Measurements from ENCODE around the gene SAFB. TPM values are rescaled to one million over a fixed set of nuclear protein-coding genes. Genes with fewer than 3 reads are reported as not detected.
A peak's percentile ranks its signal among the peaks of the same experiment; 100 is the strongest.
"Not testable (repeated sequence)": the region's sequence is repeated elsewhere in the genome, so short reads cannot be mapped to it uniquely, and the experiment has no call there.

SAFB gene
- total RNA-seq, 1 donor from 2014 or later: 143 TPM

DNA sequence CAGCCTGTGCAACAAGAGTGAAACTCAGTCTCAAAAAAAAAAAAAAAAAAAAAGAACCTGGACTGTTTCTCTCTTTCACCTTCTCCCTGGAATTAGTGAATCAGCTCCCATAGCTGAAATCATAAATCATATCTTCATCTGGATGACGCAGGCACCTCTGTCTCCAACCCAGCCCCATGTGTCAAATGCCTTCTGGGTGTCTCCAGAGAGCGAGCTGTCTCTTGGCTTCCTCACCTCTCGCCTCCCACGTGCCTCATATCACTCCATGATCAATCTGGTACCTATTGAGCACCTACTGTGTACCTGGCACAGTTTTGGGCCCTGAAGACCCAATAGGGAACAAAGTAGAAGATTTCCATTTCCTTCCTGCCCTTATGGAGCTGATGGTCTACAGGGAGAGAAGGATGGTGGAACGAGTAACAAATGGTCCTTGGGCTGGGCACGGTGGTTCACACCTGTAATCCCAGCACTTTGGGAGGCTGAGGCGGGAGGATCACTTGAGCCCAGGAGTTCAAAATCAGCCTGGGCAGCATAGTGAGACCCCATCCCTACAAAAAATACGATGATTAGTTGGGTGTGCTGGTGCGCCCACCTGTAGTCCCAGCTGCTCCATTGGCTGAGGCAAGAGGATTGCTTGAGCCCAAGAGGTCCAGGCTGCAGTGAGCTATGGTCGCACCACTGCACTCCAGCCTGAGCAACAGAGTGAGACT lies 60.4 kb downstream of the SAFB start:
- intact Hi-C loops (cut with micrococcal nuclease): loop anchor here (10.0 kb wide), 1 partner anchor 959 kb away; the partner anchor contains the start of gene DPP9
- peaks cover 7% of the 10 kb centered on the region for H3K27me3 Mint-ChIP-seq
- no peak overlapping the region for H3K4me3 Mint-ChIP-seq
- H3K9me3 Mint-ChIP-seq: no peaks in the 10 kb centered on the region
- H3K27ac Mint-ChIP-seq: no peak overlapping the region
- peaks cover 27% of the 10 kb centered on the region for H3K4me1 Mint-ChIP-seq
- DNase-seq: no peak
- peaks cover 4% of the 10 kb centered on the region for H3K36me3 Mint-ChIP-seq (ENCODE audit: low read depth)

GRCh38 chr19:5684694-5685430 lies 62.0 kb downstream of the SAFB start:
- Mint-ChIP-seq H3K27ac (no peak overlapping the region), H3K27me3 (peaks cover 7% of the 10 kb centered on the region), H3K9me3 (no peaks in the 10 kb centered on the region), H3K4me3 (no peak overlapping the region), H3K4me1 (peaks cover 25% of the 10 kb centered on the region), H3K36me3 (ENCODE audit: low read depth) (peaks cover 2% of the 10 kb centered on the region)
- intact Hi-C loops (cut with micrococcal nuclease): loop anchor here (5.0 to 10.0 kb wide), 2 partner anchors 687 to 960 kb away; partner anchors contain the start of genes ALKBH7 and DPP9
- no peak for DNase-seq

GRCh38 chr19:5686326-5686646 lies 63.4 kb downstream of the SAFB start:
- intact Hi-C loops (cut with micrococcal nuclease): loop anchor here (5.0 to 10.0 kb wide), 2 partner anchors 686 to 961 kb away; partner anchors contain the start of genes ALKBH7 and DPP9
- H3K36me3 Mint-ChIP-seq (ENCODE audit: low read depth): peaks cover 12% of the 10 kb centered on the region
- no peak for DNase-seq
- H3K27me3 Mint-ChIP-seq: peaks cover 7% of the 10 kb centered on the region
- peak overlapping the region; percentile 87 for H3K27ac Mint-ChIP-seq
- H3K4me3 Mint-ChIP-seq: peak overlapping the region; percentile 85
- peaks cover 23% of the 10 kb centered on the region for H3K4me1 Mint-ChIP-seq
- H3K9me3 Mint-ChIP-seq: no peaks in the 10 kb centered on the region

DNA sequence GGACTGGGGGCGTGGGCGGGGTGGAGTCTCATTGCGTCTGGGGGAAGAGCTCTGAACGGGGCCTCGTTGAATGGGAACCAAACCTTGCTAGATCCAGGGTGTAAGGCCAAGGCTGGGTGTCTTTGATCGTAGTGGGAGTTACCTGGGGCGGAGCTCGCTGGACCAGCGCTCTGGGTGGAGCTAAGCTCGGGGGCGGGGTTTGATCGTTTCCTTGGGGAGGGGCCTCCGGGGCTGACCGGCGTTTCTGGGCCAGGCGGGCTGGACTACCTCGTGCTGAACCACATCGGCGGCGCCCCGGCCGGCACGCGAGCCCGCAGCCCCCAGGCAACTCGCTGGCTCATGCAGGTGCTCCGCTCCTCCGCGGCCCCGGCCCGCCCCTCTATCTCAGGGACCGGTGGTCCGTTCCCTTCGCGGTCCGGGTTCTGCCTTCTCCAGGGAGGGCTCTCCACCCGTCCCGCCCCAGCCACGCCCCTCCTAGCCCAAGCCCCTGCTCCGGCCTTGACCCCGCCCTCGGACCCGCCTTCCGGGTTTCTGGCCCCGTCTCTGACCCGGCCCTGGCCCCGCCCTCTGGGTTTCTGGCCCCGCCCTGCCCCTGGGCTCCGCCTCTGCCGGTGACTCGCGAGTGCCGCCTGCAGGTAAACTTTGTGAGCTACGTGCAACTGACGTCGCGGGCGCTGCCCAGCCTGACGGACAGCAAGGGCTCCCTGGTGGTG lies 63.9 kb downstream of the SAFB start:
- peak; percentile 100 for DNase-seq
- Mint-ChIP-seq H3K4me1 (peaks cover 18% of the 10 kb centered on the region), H3K27ac (peak overlapping the region; percentile 87), H3K27me3 (peaks cover 6% of the 10 kb centered on the region), H3K36me3 (ENCODE audit: low read depth) (peaks cover 14% of the 10 kb centered on the region), H3K4me3 (peak overlapping the region; percentile 85), H3K9me3 (no peaks in the 10 kb centered on the region)
- intact Hi-C loops (cut with micrococcal nuclease): loop anchor here (5.0 to 10.0 kb wide), 2 partner anchors 685 to 962 kb away; partner anchors contain the start of genes ALKBH7 and DPP9

DNA sequence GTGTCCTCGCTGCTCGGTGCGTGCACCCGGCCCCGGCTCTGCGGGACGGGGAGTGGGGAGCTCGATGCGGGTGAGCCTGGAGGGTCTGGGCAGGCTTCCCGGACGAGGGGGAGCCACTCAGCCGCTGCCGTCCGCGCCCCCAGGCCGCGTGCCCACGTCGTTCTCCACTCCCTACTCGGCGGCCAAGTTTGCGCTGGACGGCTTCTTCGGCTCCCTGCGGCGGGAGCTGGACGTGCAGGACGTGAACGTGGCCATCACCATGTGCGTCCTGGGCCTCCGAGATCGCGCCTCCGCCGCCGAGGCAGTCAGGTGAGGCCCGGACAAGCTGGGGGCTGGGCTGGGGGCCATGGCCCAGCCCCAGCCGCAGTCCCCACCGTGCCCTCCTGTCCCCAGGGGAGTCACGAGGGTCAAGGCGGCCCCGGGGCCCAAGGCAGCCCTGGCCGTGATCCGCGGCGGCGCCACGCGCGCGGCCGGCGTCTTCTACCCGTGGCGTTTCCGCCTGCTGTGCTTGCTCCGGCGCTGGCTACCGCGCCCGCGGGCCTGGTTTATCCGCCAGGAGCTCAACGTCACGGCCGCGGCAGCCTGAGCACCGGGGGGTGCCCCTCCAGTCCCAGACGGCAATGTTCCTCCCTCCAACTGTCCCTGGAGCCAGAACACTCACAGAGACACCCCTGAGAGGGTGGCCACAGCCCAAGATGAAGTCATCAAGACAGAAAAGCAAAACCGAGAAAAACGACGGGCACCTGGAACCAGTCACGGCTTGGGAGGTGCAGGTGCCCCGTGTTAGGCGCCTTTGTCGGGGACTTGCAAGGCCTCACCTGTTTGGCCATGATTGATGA lies 64.7 kb downstream of the SAFB start:
- Mint-ChIP-seq H3K27me3 (no peaks in the 10 kb centered on the region), H3K27ac (peak overlapping the region; percentile 74), H3K9me3 (no peaks in the 10 kb centered on the region), H3K4me3 (peak overlapping the region; percentile 85), H3K36me3 (ENCODE audit: low read depth) (peaks cover 21% of the 10 kb centered on the region), H3K4me1 (peaks cover 17% of the 10 kb centered on the region)
- DNase-seq: no peak
- intact Hi-C loops (cut with micrococcal nuclease): loop anchor here (5.0 to 10.0 kb wide), 2 partner anchors 685 to 963 kb away; partner anchors contain the start of genes ALKBH7 and DPP9

GRCh38 chr19:5688262-5688881 lies 65.5 kb downstream of the SAFB start:
- intact Hi-C loops (cut with micrococcal nuclease): loop anchor here (5.0 to 10.0 kb wide), 2 partner anchors 684 to 964 kb away; partner anchors contain the start of genes ALKBH7 and DPP9
- H3K36me3 Mint-ChIP-seq (ENCODE audit: low read depth): peaks cover 29% of the 10 kb centered on the region
- not testable (repeated sequence) for H3K27me3 Mint-ChIP-seq, H3K9me3 Mint-ChIP-seq
- peak overlapping the region; percentile 63 for H3K4me3 Mint-ChIP-seq
- DNase-seq: peak; percentile 64
- H3K27ac Mint-ChIP-seq: peak overlapping the region; percentile 60
- H3K4me1 Mint-ChIP-seq: peaks cover 21% of the 10 kb centered on the region

DNA sequence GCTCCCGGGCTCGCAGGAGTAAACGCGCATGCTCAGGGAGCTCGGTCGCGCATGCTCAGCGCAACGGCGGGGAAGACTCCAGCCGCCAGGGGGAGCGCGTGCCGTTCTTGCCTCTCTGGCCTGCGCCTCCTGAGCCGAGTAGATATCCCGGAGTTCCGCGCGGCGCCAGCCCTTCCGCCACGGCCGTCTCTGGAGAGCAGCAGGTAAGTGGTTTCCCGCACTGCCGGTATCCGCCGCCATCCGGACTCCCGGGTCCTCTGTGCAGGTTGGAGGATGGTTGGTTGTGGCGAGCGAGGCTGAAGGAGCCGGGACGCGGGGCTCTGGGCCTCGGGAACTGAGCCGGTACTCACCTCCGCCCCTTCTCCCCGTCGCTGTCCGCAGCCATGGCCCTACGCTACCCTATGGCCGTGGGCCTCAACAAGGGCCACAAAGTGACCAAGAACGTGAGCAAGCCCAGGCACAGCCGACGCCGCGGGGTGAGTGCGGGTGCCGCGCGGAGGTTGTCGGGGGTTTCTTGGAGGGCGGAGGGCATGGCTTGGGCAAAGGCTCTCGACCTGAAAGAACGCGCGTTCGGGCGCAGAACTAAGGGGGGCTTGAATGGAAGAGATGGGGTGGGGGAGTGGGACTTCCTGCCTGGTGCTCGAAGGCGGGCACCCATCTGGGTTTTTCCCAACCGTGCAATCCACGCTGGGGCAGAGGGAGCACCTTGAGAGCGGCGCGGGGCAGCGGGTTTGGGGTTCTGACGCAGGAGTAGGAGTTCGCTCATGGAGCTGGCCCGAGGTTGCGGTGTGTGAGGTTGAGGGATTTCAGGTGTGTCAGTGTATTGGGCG lies 67.5 kb downstream of the SAFB start, which contains the start of gene RPL36:
Gene RPL36, plus strand, starts transcription at position 171 of the 830 bp plus-strand sequence. Its CDS starts 213 bp downstream, at position 384.
- Mint-ChIP-seq H3K36me3 (ENCODE audit: low read depth) (peaks cover 43% of the 10 kb centered on the region), H3K9me3 (no peaks in the 10 kb centered on the region), H3K4me1 (peaks cover 23% of the 10 kb centered on the region), H3K27me3 (no peaks in the 10 kb centered on the region), H3K4me3 (peak within 1 kb of the TSS; percentile 100), H3K27ac (peak within 1 kb of the TSS; percentile 98)
- intact Hi-C loops (cut with micrococcal nuclease): loop anchor here (1.0 to 2.0 kb wide), 4 partner anchors 10 to 214 kb away; partner anchors contain the start of genes CATSPERD, DUS3L, LONP1 and MICOS13
- peak; percentile 100 for DNase-seq

DNA sequence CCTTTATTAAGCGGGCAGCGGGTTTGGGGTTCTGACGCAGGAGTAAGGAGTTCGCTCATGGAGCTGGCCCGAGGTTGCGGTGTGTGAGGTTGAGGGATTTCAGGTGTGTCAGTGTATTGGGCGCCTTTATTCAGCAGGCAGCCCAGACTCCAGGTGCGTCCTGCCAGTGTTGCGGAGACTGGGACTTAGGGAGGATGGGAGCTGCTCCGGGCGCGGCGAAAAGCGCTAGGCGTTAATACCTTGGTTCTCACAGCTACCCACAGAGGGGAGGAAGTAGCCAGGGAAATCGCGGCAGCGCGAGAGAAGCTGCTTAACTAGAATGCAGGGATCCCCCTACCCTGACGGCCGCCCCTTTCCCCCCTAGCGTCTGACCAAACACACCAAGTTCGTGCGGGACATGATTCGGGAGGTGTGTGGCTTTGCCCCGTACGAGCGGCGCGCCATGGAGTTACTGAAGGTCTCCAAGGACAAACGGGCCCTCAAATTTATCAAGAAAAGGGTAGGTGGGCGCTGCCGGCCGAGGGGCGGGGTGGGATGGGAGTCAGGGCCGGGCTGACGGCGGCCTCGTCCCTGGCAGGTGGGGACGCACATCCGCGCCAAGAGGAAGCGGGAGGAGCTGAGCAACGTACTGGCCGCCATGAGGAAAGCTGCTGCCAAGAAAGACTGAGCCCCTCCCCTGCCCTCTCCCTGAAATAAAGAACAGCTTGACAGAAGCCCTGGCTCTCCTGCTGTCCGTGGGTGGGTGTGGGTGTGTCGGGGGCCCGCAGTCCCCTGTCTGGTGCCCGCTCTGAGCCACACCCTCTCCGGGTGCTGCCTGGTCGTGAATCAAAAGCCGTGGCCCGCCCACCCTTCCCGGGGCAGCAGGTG lies 68.3 kb downstream of the SAFB start:
- peak; percentile 77 for DNase-seq
- no peaks in the 10 kb centered on the region for H3K9me3 Mint-ChIP-seq
- intact Hi-C loops (cut with micrococcal nuclease): loop anchor here (1.0 to 2.0 kb wide), 4 partner anchors 11 to 213 kb away; partner anchors contain the start of genes CATSPERD, DUS3L, LONP1 and MICOS13
- H3K4me1 Mint-ChIP-seq: peaks cover 23% of the 10 kb centered on the region
- H3K27me3 Mint-ChIP-seq: no peaks in the 10 kb centered on the region
- peak overlapping the region; percentile 100 for H3K4me3 Mint-ChIP-seq
- peaks cover 44% of the 10 kb centered on the region for H3K36me3 Mint-ChIP-seq (ENCODE audit: low read depth)
- H3K27ac Mint-ChIP-seq: peak overlapping the region; percentile 98

DNA sequence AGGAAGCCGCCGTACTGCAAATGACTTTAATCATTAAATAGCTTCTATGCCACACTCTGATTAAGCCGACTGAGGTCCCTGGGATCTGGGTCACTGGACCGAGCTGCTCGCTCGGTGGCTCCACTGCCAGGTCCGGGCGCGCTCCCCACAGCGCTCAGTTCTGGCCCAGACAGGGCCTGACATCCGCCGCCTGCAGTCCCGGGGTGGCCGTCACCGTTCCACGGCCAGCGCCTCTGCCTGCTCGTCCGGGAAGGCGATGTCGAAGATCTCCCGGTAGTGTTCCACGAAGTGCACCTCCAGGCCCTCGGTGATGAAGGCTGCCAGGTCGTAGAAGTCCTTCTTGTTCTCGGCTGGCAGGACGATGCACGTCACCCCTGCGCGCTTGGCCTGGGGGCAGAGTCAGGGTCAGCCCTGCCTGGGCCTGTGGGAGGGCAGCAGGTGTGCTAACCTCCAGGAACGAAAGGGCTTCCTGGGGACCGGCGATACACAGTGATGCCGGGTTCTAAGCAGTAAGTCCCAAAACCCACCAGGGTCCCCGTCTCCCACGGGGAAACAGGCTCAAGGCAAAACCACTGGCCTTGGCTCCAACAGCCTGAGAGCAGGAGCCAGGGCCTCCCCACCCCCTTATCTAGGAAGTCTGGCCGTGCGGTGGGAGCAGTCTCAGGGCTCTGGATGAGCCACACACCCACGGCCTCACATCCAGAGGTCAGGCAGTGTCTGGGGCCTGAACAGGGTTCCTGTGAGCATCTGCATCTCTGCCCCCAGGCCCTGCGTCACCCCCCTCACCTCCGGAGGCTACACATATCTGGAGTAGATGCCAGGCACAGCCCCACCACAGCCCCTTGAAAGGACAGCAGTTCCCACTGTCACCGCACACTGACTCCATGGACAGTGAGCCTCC lies 69.2 kb downstream of the SAFB start:
- DNase-seq: peak; percentile 64
- intact Hi-C loops (cut with micrococcal nuclease): loop anchor here (2.0 kb wide), 1 partner anchor 99 kb away; the partner anchor contains the start of gene DUS3L

DNA sequence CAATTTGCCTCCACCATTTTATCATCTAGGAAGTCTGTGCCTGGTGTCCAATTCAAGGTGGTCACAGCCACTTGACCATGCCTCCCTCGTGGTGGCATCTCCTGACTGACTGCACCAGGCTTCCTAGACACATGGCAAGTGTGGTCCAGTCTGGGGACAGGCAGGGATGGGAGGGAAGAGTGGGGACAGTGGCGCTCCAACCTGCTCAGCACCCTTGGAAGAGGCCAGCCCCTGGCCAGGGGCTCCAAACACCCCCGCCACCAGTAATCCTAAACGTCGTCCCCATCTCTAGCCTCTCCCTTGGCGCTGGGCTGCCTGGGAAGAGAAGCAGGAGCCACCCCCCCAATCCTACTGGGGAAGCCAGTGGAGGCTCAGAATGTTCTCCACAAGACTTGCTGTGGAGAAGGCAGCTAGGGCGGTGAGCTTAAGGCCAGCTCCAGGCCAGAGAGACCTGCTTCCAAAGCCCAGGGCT lies 69.9 kb downstream of the SAFB start:
- H3K4me1 Mint-ChIP-seq: peaks cover 19% of the 10 kb centered on the region
- DNase-seq: no peak
- H3K9me3 Mint-ChIP-seq: no peaks in the 10 kb centered on the region
- H3K4me3 Mint-ChIP-seq: peak overlapping the region; percentile 100
- H3K36me3 Mint-ChIP-seq (ENCODE audit: low read depth): peaks cover 52% of the 10 kb centered on the region
- peak overlapping the region; percentile 74 for H3K27ac Mint-ChIP-seq
- no peaks in the 10 kb centered on the region for H3K27me3 Mint-ChIP-seq
- intact Hi-C loops (cut with micrococcal nuclease): no loop called here

More for the DNA sequence above, 69.2 kb downstream of the SAFB start:
- H3K4me1 Mint-ChIP-seq: peaks cover 19% of the 10 kb centered on the region
- H3K9me3 Mint-ChIP-seq: no peaks in the 10 kb centered on the region
- H3K36me3 Mint-ChIP-seq (ENCODE audit: low read depth): peaks cover 50% of the 10 kb centered on the region
- H3K27me3 Mint-ChIP-seq: no peaks in the 10 kb centered on the region
- H3K27ac Mint-ChIP-seq: peak overlapping the region; percentile 76
- H3K4me3 Mint-ChIP-seq: peak overlapping the region; percentile 100
